H1 (cell line): ENCODE measurements around the gene ADAMTS17. TPM values are rescaled to one million over a fixed set of nuclear protein-coding genes. Genes with fewer than 3 reads are reported as not detected.

Experiments
- CTCF ChIA-PET: fragments of 300-600 bp; sonication (Branson Sonifier 250); formaldehyde crosslinking; loops from one replicate; lab custom pipeline; 2021; ENCODE audit not compliant: partially characterized antibody; lab: Charles Lee
- POLR2A ChIA-PET: fragments of 300-600 bp; sonication (Branson Sonifier 250); formaldehyde crosslinking; loops from one replicate; lab custom pipeline; 2021; ENCODE audit warnings: inconsistent platforms; ENCODE audit not compliant: partially characterized antibody; lab: Charles Lee
- DNase-seq, 2 experiments: peaks; one replicate each; pipeline versions ENCODE4 v3.0.0 to v3.0.0-alpha.2; 2010 to 2022; ENCODE audit warnings: low spot score in 2 of 2, low read depth in 1 of 2, mixed read lengths in 1 of 2
- FAIRE-seq: peaks from 2 replicates; lab custom pipeline; 2011; peaks lifted over from hg19 to GRCh38; lab: Jason Lieb, UNC
- H2AFZ ChIP-seq: 2 replicates; pipeline ENCODE4 v1.8.1; 2012; ENCODE audit warnings: low read length, inconsistent platforms
- H2AK5ac ChIP-seq: 2 replicates; pipeline ENCODE4 v1.6.1; 2013; ENCODE audit warnings: low read depth, low read length
- H2BK120ac ChIP-seq: replicated peaks from 2 replicates; pipeline ENCODE3; 2013; ENCODE audit warnings: low read depth, low read length, inconsistent platforms
- H2BK12ac ChIP-seq: 2 replicates; pipeline ENCODE4 v1.6.1; 2013; ENCODE audit warnings: low read depth, low read length
- H2BK15ac ChIP-seq: 2 replicates; pipeline ENCODE4 v1.6.1; 2013; ENCODE audit warnings: low read length
- H2BK20ac ChIP-seq: 2 replicates; pipeline ENCODE4 v1.6.1; 2013; ENCODE audit warnings: low read length
- H2BK5ac ChIP-seq: 2 replicates; pipeline ENCODE4 v1.6.1; 2013; ENCODE audit warnings: low read depth, low read length
- H3K14ac ChIP-seq: 2 replicates; pipeline ENCODE4 v1.6.1; 2013; ENCODE audit warnings: inconsistent platforms; ENCODE audit not compliant: insufficient read length
- H3K18ac ChIP-seq: 2 replicates; pipeline ENCODE4 v1.6.1; 2013; ENCODE audit warnings: low read length; ENCODE audit errors: extremely low read depth
- H3K23ac ChIP-seq: 2 replicates; pipeline ENCODE4 v1.6.1; 2013; ENCODE audit warnings: inconsistent platforms; ENCODE audit not compliant: insufficient read length
- H3K23me2 ChIP-seq: 2 replicates; pipeline ENCODE4 v1.6.1; 2013; ENCODE audit warnings: low read depth, low read length
- H3K27ac ChIP-seq: 2 replicates; pipeline ENCODE4 v1.6.1; 2011; ENCODE audit warnings: low read depth, low read length, inconsistent platforms
- H3K27me3 ChIP-seq, 4 experiments: replicated peaks in 1 of 4; 1 replicate in 1 of 4; 2 replicates in 3 of 4; pipeline versions ENCODE4 v1.6.1 to v1.8.1; 2011 to 2013; ENCODE audit warnings: low read length in 3 of 4, mild to moderate bottlenecking in 3 of 4, inconsistent platforms in 2 of 4, mixed read lengths in 2 of 4, moderate library complexity in 1 of 4; ENCODE audit not compliant: control insufficient read depth in 3 of 4, insufficient read depth in 3 of 4; ENCODE audit errors: extremely low read depth in 1 of 4
- H3K36me3 ChIP-seq, 4 experiments: 2 replicates each; pipeline versions ENCODE4 v1.6.1 to v1.8.1; 2011 to 2013; ENCODE audit warnings: mild to moderate bottlenecking in 4 of 4, low read length in 3 of 4, moderate library complexity in 2 of 4, control low read depth in 1 of 4, inconsistent platforms in 1 of 4; ENCODE audit not compliant: insufficient read depth in 4 of 4, control insufficient read depth in 2 of 4
- H3K4ac ChIP-seq: replicated peaks from 2 replicates; pipeline ENCODE3; 2013; ENCODE audit warnings: low read length, low read depth, mixed read lengths, inconsistent platforms; ENCODE audit not compliant: insufficient read length
- H3K4me1 ChIP-seq, 4 experiments: replicated peaks in 1 of 4; 1 replicate in 1 of 4; 2 replicates in 3 of 4; pipeline versions ENCODE4 v1.6.1 to v1.8.1; 2011 to 2013; ENCODE audit warnings: low read length in 3 of 4, inconsistent platforms in 2 of 4, mixed read lengths in 1 of 4; ENCODE audit not compliant: insufficient read depth in 4 of 4, control insufficient read depth in 3 of 4
- H3K4me2 ChIP-seq, 2 experiments: 2 replicates each; pipeline versions ENCODE4 v1.6.1 to v1.8.1; 2011 to 2013; ENCODE audit warnings: low read depth in 2 of 2, low read length in 2 of 2, control low read depth in 1 of 2, inconsistent platforms in 1 of 2, mild to moderate bottlenecking in 1 of 2; ENCODE audit not compliant: insufficient read depth in 1 of 2
- H3K4me3 ChIP-seq, 4 experiments: fragments of 200-600, 300-600 bp in 1 of 4; sonication (generic), shearing (Covaris generic), sonication (Bioruptor Twin) in 1 of 4; 2 replicates each; pipeline versions ENCODE4 v1.5.1 to v1.8.1; 2011 to 2016; ENCODE audit warnings: low read length in 4 of 4, low read depth in 3 of 4, control low read depth in 2 of 4, inconsistent platforms in 2 of 4, mild to moderate bottlenecking in 2 of 4, mixed read lengths in 1 of 4, moderate library complexity in 1 of 4; ENCODE audit not compliant: insufficient read depth in 2 of 4; ENCODE audit errors: extremely low read depth in 1 of 4
- H3K56ac ChIP-seq: replicated peaks from 2 replicates; pipeline ENCODE3; 2013; ENCODE audit warnings: low read depth, mild to moderate bottlenecking, mixed read lengths, low read length, inconsistent platforms; ENCODE audit not compliant: insufficient read length
- H3K79me1 ChIP-seq: 2 replicates; pipeline ENCODE4 v1.6.1; 2013; ENCODE audit warnings: low read depth, low read length, control low read depth
- H3K79me2 ChIP-seq, 2 experiments: 2 replicates each; pipeline versions ENCODE4 v1.6.1 to v1.8.1; 2012 to 2013; ENCODE audit warnings: low read length in 2 of 2, mild to moderate bottlenecking in 2 of 2, inconsistent platforms in 1 of 2; ENCODE audit not compliant: insufficient read depth in 2 of 2, control insufficient read depth in 1 of 2
- H3K9ac ChIP-seq, 4 experiments: replicated peaks in 1 of 4; 1 replicate in 1 of 4; 2 replicates in 3 of 4; pipeline versions ENCODE4 v1.6.1 to v1.8.1; 2011 to 2013; ENCODE audit warnings: low read depth in 3 of 4, low read length in 3 of 4, control low read depth in 2 of 4, mild to moderate bottlenecking in 2 of 4, moderate library complexity in 2 of 4, inconsistent platforms in 1 of 4; ENCODE audit errors: extremely low read depth in 1 of 4
- H3K9me3 ChIP-seq, 2 experiments: 2 replicates each; pipeline versions ENCODE4 v1.6.1 to v1.8.1; 2012 to 2013; ENCODE audit warnings: mild to moderate bottlenecking in 2 of 2, moderate library complexity in 2 of 2, control low read depth in 1 of 2, inconsistent platforms in 1 of 2, low read depth in 1 of 2, low read length in 1 of 2, mixed read lengths in 1 of 2; ENCODE audit not compliant: insufficient read depth in 2 of 2
- H4K20me1 ChIP-seq, 2 experiments: replicated peaks in 1 of 2; 2 replicates each; pipeline versions ENCODE3 to v1.8.1; 2011 to 2013; ENCODE audit warnings: inconsistent platforms in 2 of 2, low read length in 2 of 2, mild to moderate bottlenecking in 1 of 2; ENCODE audit not compliant: insufficient read depth in 2 of 2, control insufficient read depth in 1 of 2
- H4K5ac ChIP-seq: 2 replicates; pipeline ENCODE4 v1.6.1; 2013; ENCODE audit warnings: low read length, low read depth, mixed read lengths, inconsistent platforms; ENCODE audit not compliant: insufficient read length
- H4K8ac ChIP-seq: 2 replicates; pipeline ENCODE4 v1.8.0; 2013; ENCODE audit warnings: mild to moderate bottlenecking, moderate library complexity, low read length, inconsistent platforms; ENCODE audit not compliant: insufficient read depth; ENCODE audit errors: extremely low read depth
- H4K91ac ChIP-seq: replicated peaks from 2 replicates; pipeline ENCODE3; 2013; ENCODE audit warnings: low read length, mixed read lengths, inconsistent platforms; ENCODE audit not compliant: insufficient read length
- BACH1 ChIP-seq: IDR thresholded peaks from 2 replicates; pipeline ENCODE4 v1.6.1; 2012; ENCODE audit warnings: low read length, improper control_type of control experiment
- CBX5 ChIP-seq: fragments of 300-800, 300-1000 bp; sonication (generic); IDR thresholded peaks from 2 replicates; pipeline ENCODE4 v1.7.1; 2016; ENCODE audit warnings: antibody characterized with exemption, low read length, low read depth
- CEBPB ChIP-seq: IDR thresholded peaks from 2 replicates; pipeline ENCODE4 v1.6.1; 2012; ENCODE audit warnings: low read depth, low read length
- CHD2 ChIP-seq: IDR thresholded peaks from 2 replicates; pipeline ENCODE4 v1.6.1; 2012; ENCODE audit warnings: low read length, improper control_type of control experiment
- CTBP2 ChIP-seq: IDR thresholded peaks from 2 replicates; pipeline ENCODE4 v1.7.0; 2011; ENCODE audit warnings: borderline replicate concordance, mild to moderate bottlenecking, moderate library complexity, mixed read lengths, low read length; ENCODE audit not compliant: insufficient read depth, insufficient read length
- EZH2 ChIP-seq: fragments of 200-600 bp; sonication (generic); IDR thresholded peaks from 2 replicates; pipeline ENCODE4 v1.7.1; 2012; ENCODE audit warnings: low read depth, mild to moderate bottlenecking, moderate library complexity, low read length, inconsistent platforms; ENCODE audit not compliant: severe bottlenecking
- FOSL1 ChIP-seq: IDR thresholded peaks from 2 replicates; pipeline ENCODE4 v1.6.1; 2011; ENCODE audit warnings: mild to moderate bottlenecking, low read depth, low read length, moderate library complexity; ENCODE audit not compliant: insufficient read depth
- KDM5A ChIP-seq: fragments of 200-600 bp; IDR thresholded peaks from 2 replicates; pipeline ENCODE4 v1.7.1; 2012; ENCODE audit warnings: mild to moderate bottlenecking, low read length, inconsistent platforms, mixed read lengths
- MAX ChIP-seq: IDR thresholded peaks from 2 replicates; pipeline ENCODE4 v1.6.1; 2012; ENCODE audit warnings: inconsistent platforms
- RAD21 ChIP-seq, 2 experiments: IDR thresholded peaks in 1 of 2; conservative IDR thresholded peaks in 1 of 2; 2 replicates each; pipeline ENCODE4 v1.6.1; 2011; ENCODE audit warnings: low read depth in 2 of 2, low read length in 2 of 2, improper control_type of control experiment in 1 of 2, inconsistent platforms in 1 of 2, mild to moderate bottlenecking in 1 of 2, moderate library complexity in 1 of 2
- SAP30 ChIP-seq: fragments of 300-600 bp; sonication (generic); IDR thresholded peaks from 2 replicates; pipeline ENCODE4 v1.7.1; 2012; ENCODE audit warnings: low read length, moderate library complexity, mild to moderate bottlenecking, inconsistent platforms; ENCODE audit not compliant: insufficient read depth, insufficient replicate concordance
- TBP ChIP-seq: IDR thresholded peaks from 2 replicates; pipeline ENCODE4 v1.6.1; 2011; ENCODE audit warnings: low read depth, low read length, improper control_type of control experiment
- TEAD4 ChIP-seq: IDR thresholded peaks from 2 replicates; pipeline ENCODE4 v1.6.1; 2012; ENCODE audit warnings: low read depth, low read length, inconsistent platforms, mixed read lengths
- WGBS, 2 experiments: shearing (Covaris generic) in 1 of 2; methylation state at CpG; one replicate each; pipeline versions ENCODE4 v1.1.6 to v1.1.7; 2013 to 2015; ENCODE audit warnings: low lambda C conversion rate in 2 of 2, mixed read lengths in 2 of 2, inconsistent platforms in 1 of 2, low coverage in 1 of 2, missing lambda C conversion rate in 1 of 2; ENCODE audit not compliant: insufficient replicate concordance in 2 of 2, insufficient coverage in 1 of 2, insufficient read length in 1 of 2; ENCODE audit errors: extremely low coverage in 1 of 2, missing lambda C conversion rate in 1 of 2; 5-methylcytosine and 5-hydroxymethylcytosine counted together
- polyA plus RNA-seq, 7 experiments: library from polyadenylated mRNA; depleted of rRNA in 3 of 7; stranded (reverse) in 5 of 7; unstranded in 2 of 7; fragments of >200 nt in 5 of 7; fragments of 200-250 nt in 2 of 7; gene quantifications; 1 replicate in 5 of 7; 2 replicates in 1 of 7; 4 replicates in 1 of 7; pipeline versions ENCODE4 v1.2.1 to v1.2.3, GENCODE V29; 2011 to 2013; ENCODE audit warnings: missing spikeins in 2 of 7, mixed read lengths in 2 of 7
- total RNA-seq: library from RNA; stranded (reverse); fragmentation: NEBNext Ultra II Directional; extraction: Animal tissue kit (Norgen Biotek cat#: 25700); gene quantifications from 2 replicates; pipeline ENCODE4 v1.2.1, GENCODE V29; 2021

The ADAMTS17 gene
- total and polyA plus RNA-seq, 2 of the 8 experiments (the other 6 are each of a cell fraction or from before 2014, with no cell fraction given): 0.51 to 1.7 TPM

- Histone ChIP-seq H2BK12ac (0 out of 2 replicates have a peak overlapping the region, but pooled peaks have one; percentile 60), H2BK5ac (no peak overlapping the region), H4K20me1 (no peaks in the 10 kb centered on the region), H3K14ac (no peak overlapping the region), H3K79me1 (no peaks in the 10 kb centered on the region), H3K9me3 (peaks cover 0 to 6% of the 10 kb centered on the region in 2 experiments; a peak in 2 of 4 replicates), H3K79me2 (no peaks in the 10 kb centered on the region), H2BK15ac (no peak overlapping the region; the same call in 1 of the 2 replicates), H2BK120ac (no peak overlapping the region), H4K91ac (no peak overlapping the region), H3K23me2 (no peaks in the 10 kb centered on the region), H3K4me2 (no peak overlapping the region), H3K23ac (no peak overlapping the region), H3K36me3 (no peaks in the 10 kb centered on the region), H3K4me3 (no peak overlapping the region), H2AFZ (no peak overlapping the region), H3K18ac (0 out of 2 replicates have a peak overlapping the region, but pooled peaks have one; percentile 7), H2BK20ac (no peak overlapping the region), H3K27ac (no peak overlapping the region), H3K9ac (no peak overlapping the region), H2AK5ac (no peak overlapping the region), H3K56ac (no peak overlapping the region), H4K5ac (no peak overlapping the region), H3K27me3 (no peaks in the 10 kb centered on the region; a peak in 1 of 7 replicates), H3K4ac (no peak overlapping the region), H4K8ac (no peak overlapping the region), H3K4me1 (peaks cover 5 to 10% (median 8%) of the 10 kb centered on the region in 4 experiments)
- FAIRE-seq: no peak
- 91% methylated on average over 7 of the region's 9 CpGs; no CpG with 5 or more reads in 1 of the 2 experiments for WGBS, 2 experiments
- ChIA-PET POLR2A (no interaction called here), CTCF (interaction anchor here (1.0 kb wide), 1 partner anchor 8 kb away, joined by 3 read pairs; no protein-coding TSS in a partner anchor)
- DNase-seq: no peak
- TF ChIP-seq CBX5: no peak
- TF ChIP-seq EZH2: no peak
- no peak for TF ChIP-seq RAD21 (IDR thresholded peaks at IDR 0.05 in 1 of 2, conservative IDR thresholded peaks at IDR 0.05 in 1 of 2; ENCODE audit: low read depth in 2 of 2, low read length in 2 of 2)
- no peak for TF ChIP-seq MAX
- no peak for TF ChIP-seq SAP30
- TF ChIP-seq BACH1: no peak
- TF ChIP-seq CEBPB: no peak
- no peak for TF ChIP-seq CTBP2
- no peak for TF ChIP-seq TBP
- no peak for TF ChIP-seq KDM5A
- no peak for TF ChIP-seq CHD2
- TF ChIP-seq FOSL1: no peak
- no peak for TF ChIP-seq TEAD4
Measured at GRCh38 chr15:99989095-99989494, 352.7 kb downstream of the ADAMTS17 start.
